KMS-11 (cell line): ENCODE measurements around the gene RSBN1.

Source experiments
- H2AFZ ChIP-seq: fragments of 200-600 bp; sonication (generic); 2 replicates; pipeline ENCODE4 v1.6.1; 2016; ENCODE audit warnings: antibody characterized with exemption, mixed run types, low read depth
- H3K27ac ChIP-seq: fragments of 200-600 bp; sonication (generic); 2 replicates; pipeline ENCODE4 v1.6.1; 2016; ENCODE audit warnings: mild to moderate bottlenecking, mixed run types
- H3K27me3 ChIP-seq: fragments of 200-600 bp; sonication (generic); 2 replicates; pipeline ENCODE4 v1.6.1; 2017; ENCODE audit warnings: mild to moderate bottlenecking, low read depth, mixed run types, moderate library complexity; ENCODE audit not compliant: insufficient read depth
- H3K36me3 ChIP-seq: fragments of 200-600 bp; sonication (generic); 2 replicates; pipeline ENCODE4 v1.6.1; 2017; ENCODE audit warnings: mild to moderate bottlenecking, mixed run types; ENCODE audit not compliant: insufficient read depth
- H3K4me1 ChIP-seq: fragments of 200-600 bp; sonication (generic); 2 replicates; pipeline ENCODE4 v1.6.1; 2016; ENCODE audit warnings: mild to moderate bottlenecking, low read depth, mixed run types; ENCODE audit not compliant: poor library complexity, severe bottlenecking
- H3K4me2 ChIP-seq: fragments of 200-600 bp; sonication (generic); 2 replicates; pipeline ENCODE4 v1.7.0; 2016; ENCODE audit warnings: mild to moderate bottlenecking, mixed run types
- H3K4me3 ChIP-seq: fragments of 200-600 bp; sonication (generic); IDR thresholded peaks from 2 replicates; pipeline ENCODE4 v1.6.1; 2017; ENCODE audit warnings: low read depth, low read length, mixed read lengths; ENCODE audit not compliant: insufficient read depth
- H3K79me2 ChIP-seq: fragments of 200-600 bp; sonication (generic); 2 replicates; pipeline ENCODE4 v1.6.1; 2016; ENCODE audit warnings: low read depth, mixed run types; ENCODE audit not compliant: insufficient read depth
- H3K9ac ChIP-seq: fragments of 200-600 bp; sonication (generic); 2 replicates; pipeline ENCODE4 v1.6.1; 2016; ENCODE audit warnings: mild to moderate bottlenecking, mixed run types
- H4K20me1 ChIP-seq: fragments of 200-600 bp; sonication (generic); 2 replicates; pipeline ENCODE4 v1.6.1; 2016; ENCODE audit warnings: mild to moderate bottlenecking, mixed run types; ENCODE audit not compliant: insufficient read depth
- TF ChIP-seq, protein P1 (sequence below): fragments of 200-600 bp; sonication (generic); conservative IDR thresholded peaks from 2 replicates; pipeline ENCODE4 v1.6.1; 2017; ENCODE audit warnings: low read depth, mild to moderate bottlenecking, antibody characterized with exemption, low read length, moderate library complexity, mixed read lengths

RSBN1 gene

DNA sequence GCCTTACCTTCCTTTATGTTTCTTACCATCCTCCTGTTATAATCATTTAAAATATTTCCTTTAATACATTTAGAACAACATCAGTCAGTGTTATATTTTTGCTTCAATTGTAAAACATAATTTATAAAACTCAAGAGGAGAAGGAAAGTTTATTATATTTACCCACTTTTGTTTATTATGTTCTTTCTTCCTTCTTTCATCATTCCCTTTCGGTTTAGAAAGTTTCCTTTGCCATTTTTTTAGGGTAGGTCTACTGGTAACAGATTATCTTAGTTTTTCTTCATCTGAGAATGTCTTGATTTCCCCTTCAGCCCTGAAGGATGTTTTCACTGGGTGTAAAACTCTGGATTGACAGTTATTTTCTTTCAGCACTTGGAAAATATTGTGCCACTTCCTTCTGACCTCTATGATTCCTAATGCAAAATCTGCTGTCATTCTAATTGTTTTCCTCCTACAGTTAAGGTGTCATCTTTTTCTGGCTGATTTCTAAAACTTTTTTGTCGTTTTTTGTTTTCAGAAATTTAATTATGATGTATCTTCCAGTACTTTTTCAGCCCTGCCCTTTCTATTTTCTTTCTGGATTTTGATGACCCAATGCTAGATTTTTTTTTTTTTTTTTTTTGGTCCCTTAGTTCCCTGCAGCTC is 34.2 kb upstream of the RSBN1 start:
- Histone ChIP-seq H3K36me3 (no peaks in the 10 kb centered on the region), H2AFZ (no peak overlapping the region), H3K27me3 (no peaks in the 10 kb centered on the region), H3K4me3 (no peak overlapping the region), H3K79me2 (no peaks in the 10 kb centered on the region), H4K20me1 (no peaks in the 10 kb centered on the region), H3K4me2 (no peak overlapping the region), H3K27ac (no peak overlapping the region), H3K9ac (no peak overlapping the region), H3K4me1 (no peaks in the 10 kb centered on the region)
- TF ChIP-seq, protein P1, sequence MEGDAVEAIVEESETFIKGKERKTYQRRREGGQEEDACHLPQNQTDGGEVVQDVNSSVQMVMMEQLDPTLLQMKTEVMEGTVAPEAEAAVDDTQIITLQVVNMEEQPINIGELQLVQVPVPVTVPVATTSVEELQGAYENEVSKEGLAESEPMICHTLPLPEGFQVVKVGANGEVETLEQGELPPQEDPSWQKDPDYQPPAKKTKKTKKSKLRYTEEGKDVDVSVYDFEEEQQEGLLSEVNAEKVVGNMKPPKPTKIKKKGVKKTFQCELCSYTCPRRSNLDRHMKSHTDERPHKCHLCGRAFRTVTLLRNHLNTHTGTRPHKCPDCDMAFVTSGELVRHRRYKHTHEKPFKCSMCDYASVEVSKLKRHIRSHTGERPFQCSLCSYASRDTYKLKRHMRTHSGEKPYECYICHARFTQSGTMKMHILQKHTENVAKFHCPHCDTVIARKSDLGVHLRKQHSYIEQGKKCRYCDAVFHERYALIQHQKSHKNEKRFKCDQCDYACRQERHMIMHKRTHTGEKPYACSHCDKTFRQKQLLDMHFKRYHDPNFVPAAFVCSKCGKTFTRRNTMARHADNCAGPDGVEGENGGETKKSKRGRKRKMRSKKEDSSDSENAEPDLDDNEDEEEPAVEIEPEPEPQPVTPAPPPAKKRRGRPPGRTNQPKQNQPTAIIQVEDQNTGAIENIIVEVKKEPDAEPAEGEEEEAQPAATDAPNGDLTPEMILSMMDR: no peak

DNA sequence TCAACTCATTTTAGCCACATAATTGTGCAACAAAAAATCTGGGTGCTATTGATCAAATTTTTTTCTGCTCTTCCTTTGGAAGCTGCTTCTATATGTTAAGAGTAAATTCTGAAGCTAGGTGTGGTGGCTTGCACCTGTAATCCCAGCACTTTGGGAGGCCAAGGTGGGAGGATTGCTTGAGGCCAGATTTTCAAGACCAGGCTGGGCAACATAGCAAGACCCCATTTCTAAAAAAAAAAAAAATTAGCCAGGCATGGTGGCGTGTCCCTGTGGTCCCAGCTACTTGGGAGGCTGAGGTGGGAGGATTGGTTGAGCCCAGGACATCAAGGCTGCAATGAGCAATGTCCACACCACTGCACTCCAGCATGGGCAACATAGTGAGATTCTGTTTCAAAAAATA is 24.3 kb upstream of the RSBN1 start:
- Histone ChIP-seq H3K27ac (no peak overlapping the region), H3K79me2 (no peaks in the 10 kb centered on the region), H3K36me3 (no peaks in the 10 kb centered on the region)

DNA sequence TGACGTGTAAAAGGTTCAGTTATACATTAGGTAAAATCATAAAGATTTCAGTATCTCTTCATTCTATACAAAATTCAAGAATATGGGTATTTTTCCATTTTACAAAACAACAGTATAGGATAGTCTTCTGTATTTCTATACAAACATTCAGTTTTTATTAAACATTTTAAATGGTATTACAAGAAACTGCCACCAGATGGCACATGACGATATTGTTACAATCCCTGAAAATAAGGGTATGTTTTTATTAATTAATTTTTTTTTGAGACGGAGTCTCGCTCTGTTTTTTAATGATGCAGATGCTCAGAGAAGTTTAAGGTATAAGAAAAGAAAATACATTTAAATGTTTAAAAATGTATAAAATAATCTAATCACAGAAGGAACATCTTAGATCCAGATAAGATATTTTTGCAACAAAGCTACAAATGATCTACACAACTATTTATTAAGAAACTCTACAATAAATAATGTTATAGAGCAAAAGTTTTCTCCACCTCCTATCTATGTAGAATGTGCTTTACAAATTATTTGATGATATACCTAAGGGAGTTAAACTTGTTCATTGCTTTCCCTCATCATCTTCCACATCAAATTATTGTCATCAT is 23.5 kb upstream of the RSBN1 start:
- Histone ChIP-seq H3K4me2 (no peak overlapping the region), H3K4me3 (no peak overlapping the region), H2AFZ (no peak overlapping the region), H4K20me1 (no peaks in the 10 kb centered on the region), H3K36me3 (no peaks in the 10 kb centered on the region), H3K4me1 (peaks cover 7% of the 10 kb centered on the region), H3K27me3 (no peaks in the 10 kb centered on the region), H3K79me2 (no peaks in the 10 kb centered on the region), H3K27ac (no peak overlapping the region), H3K9ac (no peak overlapping the region)
- TF ChIP-seq, protein P1: no peak; the same call in 1 of the 2 replicates

More for the DNA sequence above, 24.3 kb upstream of the RSBN1 start:
- no peaks in the 10 kb centered on the region for H3K27me3 ChIP-seq
- H3K9ac ChIP-seq: no peak overlapping the region
- no peak overlapping the region for H3K4me2 ChIP-seq
- peaks cover 7% of the 10 kb centered on the region for H3K4me1 ChIP-seq
- no peaks in the 10 kb centered on the region for H4K20me1 ChIP-seq
- no peak overlapping the region for H2AFZ ChIP-seq
- TF ChIP-seq, protein P1: no peak
- H3K4me3 ChIP-seq: no peak overlapping the region

DNA sequence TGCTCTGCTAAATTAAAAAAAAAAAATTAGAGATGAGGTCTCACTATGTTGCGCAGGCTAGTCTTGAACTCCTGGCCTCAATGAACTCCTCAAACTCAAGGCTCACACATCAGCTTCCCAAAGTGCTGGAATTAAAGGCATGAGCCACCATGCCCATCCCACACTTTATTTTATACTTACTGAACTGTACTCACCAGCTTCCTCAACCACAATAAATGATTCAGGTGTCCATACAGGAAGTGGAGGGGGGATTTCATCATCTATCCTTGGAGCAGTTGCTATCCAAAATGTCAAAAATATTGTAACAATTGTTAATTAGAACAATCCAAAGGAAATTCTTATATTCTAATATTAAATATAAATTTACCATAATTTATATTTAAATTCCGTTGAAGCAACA is 22.4 kb upstream of the RSBN1 start:
- Histone ChIP-seq H3K27me3 (no peaks in the 10 kb centered on the region), H3K9ac (no peak overlapping the region), H3K79me2 (no peaks in the 10 kb centered on the region), H3K4me1 (peaks cover 7% of the 10 kb centered on the region), H3K36me3 (no peaks in the 10 kb centered on the region), H2AFZ (no peak overlapping the region), H3K4me2 (no peak overlapping the region), H3K4me3 (no peak overlapping the region), H4K20me1 (no peaks in the 10 kb centered on the region), H3K27ac (no peak overlapping the region)
- TF ChIP-seq, protein P1: no peak
